Stomach (tissue), 4 donors: ENCODE measurements around the gene FGFR4.

Experiments used
- EP300 ChIP-seq: sonication (generic); formaldehyde crosslinking; IDR thresholded peaks from one replicate; pipeline ENCODE4 v1.6.1; 2017; ENCODE audit warnings: antibody characterized with exemption
- POLR2AphosphoS5 ChIP-seq, 3 donors: sonication (generic); formaldehyde crosslinking; IDR thresholded peaks; one replicate each; pipeline ENCODE4 v1.6.1; 2016; ENCODE audit warnings: antibody characterized with exemption in 3 of 3
- TF ChIP-seq, protein P1 (sequence below), 7 experiments: fragments of 450-650 bp in 4 of 7; fragments of 200-600 bp in 3 of 7; sonication (generic) in 3 of 7; IDR thresholded peaks; one replicate each; pipeline ENCODE4 v1.5.1; 2016 to 2019; ENCODE audit warnings: antibody characterized with exemption in 7 of 7, control low read depth in 2 of 7, mild to moderate bottlenecking in 1 of 7

DNA sequence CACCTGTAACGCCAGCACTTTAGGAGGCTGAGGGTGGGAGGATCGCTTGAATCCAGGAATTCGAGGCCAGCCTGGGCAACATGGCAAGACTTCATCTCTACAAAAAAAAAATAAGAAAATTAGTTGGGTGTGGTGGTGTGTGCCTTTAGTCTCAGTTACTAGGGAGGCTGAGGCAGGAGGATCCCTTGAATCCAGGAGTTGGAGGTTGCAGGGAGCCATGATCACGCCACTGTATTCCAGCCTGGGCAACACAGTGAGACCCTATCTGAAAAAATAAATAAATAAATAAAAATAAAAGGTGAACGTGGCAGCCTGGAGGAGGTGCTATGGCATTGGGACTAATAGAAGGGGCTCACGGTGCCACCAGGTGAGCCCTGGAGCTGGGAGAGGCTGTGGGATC, 7.1 kb downstream of the FGFR4 start:
- TF ChIP-seq, protein P1, sequence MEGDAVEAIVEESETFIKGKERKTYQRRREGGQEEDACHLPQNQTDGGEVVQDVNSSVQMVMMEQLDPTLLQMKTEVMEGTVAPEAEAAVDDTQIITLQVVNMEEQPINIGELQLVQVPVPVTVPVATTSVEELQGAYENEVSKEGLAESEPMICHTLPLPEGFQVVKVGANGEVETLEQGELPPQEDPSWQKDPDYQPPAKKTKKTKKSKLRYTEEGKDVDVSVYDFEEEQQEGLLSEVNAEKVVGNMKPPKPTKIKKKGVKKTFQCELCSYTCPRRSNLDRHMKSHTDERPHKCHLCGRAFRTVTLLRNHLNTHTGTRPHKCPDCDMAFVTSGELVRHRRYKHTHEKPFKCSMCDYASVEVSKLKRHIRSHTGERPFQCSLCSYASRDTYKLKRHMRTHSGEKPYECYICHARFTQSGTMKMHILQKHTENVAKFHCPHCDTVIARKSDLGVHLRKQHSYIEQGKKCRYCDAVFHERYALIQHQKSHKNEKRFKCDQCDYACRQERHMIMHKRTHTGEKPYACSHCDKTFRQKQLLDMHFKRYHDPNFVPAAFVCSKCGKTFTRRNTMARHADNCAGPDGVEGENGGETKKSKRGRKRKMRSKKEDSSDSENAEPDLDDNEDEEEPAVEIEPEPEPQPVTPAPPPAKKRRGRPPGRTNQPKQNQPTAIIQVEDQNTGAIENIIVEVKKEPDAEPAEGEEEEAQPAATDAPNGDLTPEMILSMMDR (IDR thresholded peaks at IDR 0.05), result no peak
- no peak for TF ChIP-seq POLR2AphosphoS5 (IDR thresholded peaks at IDR 0.05)
- TF ChIP-seq EP300, result no peak
